GM12873 (cell line): Measurements from ENCODE around the gene PPP1R12B.

Experiments used
- CTCF ChIP-seq: IDR thresholded peaks from 2 replicates; pipeline ENCODE4 v1.5.1; 2012; ENCODE audit warnings: low read depth, mild to moderate bottlenecking, moderate library complexity, low read length, control low read depth; ENCODE audit not compliant: insufficient read depth; ENCODE audit errors: missing control alignments

PPP1R12B gene

GRCh38 chr1:202324646-202325045 lies 23.9 kb upstream of the PPP1R12B start:
- TF ChIP-seq CTCF = no peak

GRCh38 chr1:202329891-202330290 lies 18.6 kb upstream of the PPP1R12B start:
- TF ChIP-seq CTCF = peak; percentile 31

DNA sequence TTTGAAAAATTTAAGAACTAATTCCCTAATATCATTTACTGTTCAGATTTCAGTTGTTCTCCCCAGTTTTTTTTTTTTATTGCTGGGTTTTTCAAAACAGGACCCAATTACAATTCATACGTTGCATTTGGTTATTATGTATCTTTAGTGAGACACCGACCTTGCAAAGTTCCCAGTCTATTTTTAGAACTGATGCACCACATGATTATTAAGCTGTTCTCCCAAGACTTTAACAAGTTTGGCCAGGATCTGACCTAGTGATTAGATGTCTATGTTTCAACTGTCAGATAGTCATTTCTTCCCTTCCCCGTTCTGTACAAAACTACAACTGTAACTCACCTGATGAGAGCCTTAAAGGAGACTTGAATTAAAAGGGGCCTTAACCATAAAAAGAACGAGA lies 14.6 kb upstream of the PPP1R12B start:
- TF ChIP-seq CTCF = no peak

- peak; percentile 69 for TF ChIP-seq CTCF
Measured at GRCh38 chr1:202343652-202344349, 4.7 kb upstream of the PPP1R12B start.

GRCh38 chr1:202348005-202348508 lies 442 bp upstream of the PPP1R12B start:
- no peak for TF ChIP-seq CTCF

GRCh38 chr1:202349206-202349928 lies 868 bp downstream of the PPP1R12B start:
- TF ChIP-seq CTCF = no peak

GRCh38 chr1:202351725-202352124 lies 3.2 kb downstream of the PPP1R12B start:
- no peak for TF ChIP-seq CTCF
